Uterus (tissue), 2 donors: ENCODE results near the gene TMEM35B.

Source experiments
- POLR2A ChIP-seq, 2 donors: fragments of 450-650 bp; IDR thresholded peaks; one replicate each; pipeline ENCODE4 v1.6.1; 2016; ENCODE audit warnings: antibody characterized with exemption in 2 of 2, mild to moderate bottlenecking in 1 of 2, moderate library complexity in 1 of 2
- TF ChIP-seq, protein P1 (sequence below), 4 experiments: fragments of 200-600 bp in 2 of 4; fragments of 450-650 bp in 2 of 4; sonication (generic) in 2 of 4; IDR thresholded peaks; one replicate each; pipeline ENCODE4 v1.5.1; 2016 to 2019; ENCODE audit warnings: antibody characterized with exemption in 4 of 4, mild to moderate bottlenecking in 2 of 4, moderate library complexity in 1 of 4

DNA sequence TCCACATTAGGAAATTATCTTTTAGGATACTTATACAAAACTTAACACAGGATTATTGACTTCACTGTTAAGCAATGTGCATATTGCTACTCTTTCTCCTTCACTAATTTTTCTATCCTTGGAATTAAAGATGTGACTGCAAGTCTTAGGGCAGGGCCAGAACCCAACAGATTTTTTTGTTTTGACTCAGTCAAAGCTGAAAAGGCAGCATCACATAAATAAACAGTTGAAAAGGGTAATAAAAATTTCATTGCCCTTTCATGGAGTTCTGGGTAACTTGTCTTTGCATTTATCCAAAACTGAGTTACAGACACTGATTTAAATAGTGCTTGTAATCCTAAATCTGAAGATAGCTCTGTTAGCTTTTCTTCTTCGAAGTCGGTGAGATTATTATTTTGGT is 1.9 kb upstream of the TMEM35B start:
- TF ChIP-seq POLR2A (IDR thresholded peaks at IDR 0.05): no peak
- TF ChIP-seq, protein P1, sequence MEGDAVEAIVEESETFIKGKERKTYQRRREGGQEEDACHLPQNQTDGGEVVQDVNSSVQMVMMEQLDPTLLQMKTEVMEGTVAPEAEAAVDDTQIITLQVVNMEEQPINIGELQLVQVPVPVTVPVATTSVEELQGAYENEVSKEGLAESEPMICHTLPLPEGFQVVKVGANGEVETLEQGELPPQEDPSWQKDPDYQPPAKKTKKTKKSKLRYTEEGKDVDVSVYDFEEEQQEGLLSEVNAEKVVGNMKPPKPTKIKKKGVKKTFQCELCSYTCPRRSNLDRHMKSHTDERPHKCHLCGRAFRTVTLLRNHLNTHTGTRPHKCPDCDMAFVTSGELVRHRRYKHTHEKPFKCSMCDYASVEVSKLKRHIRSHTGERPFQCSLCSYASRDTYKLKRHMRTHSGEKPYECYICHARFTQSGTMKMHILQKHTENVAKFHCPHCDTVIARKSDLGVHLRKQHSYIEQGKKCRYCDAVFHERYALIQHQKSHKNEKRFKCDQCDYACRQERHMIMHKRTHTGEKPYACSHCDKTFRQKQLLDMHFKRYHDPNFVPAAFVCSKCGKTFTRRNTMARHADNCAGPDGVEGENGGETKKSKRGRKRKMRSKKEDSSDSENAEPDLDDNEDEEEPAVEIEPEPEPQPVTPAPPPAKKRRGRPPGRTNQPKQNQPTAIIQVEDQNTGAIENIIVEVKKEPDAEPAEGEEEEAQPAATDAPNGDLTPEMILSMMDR (IDR thresholded peaks at IDR 0.05): no peak
